Measurements from ENCODE around the gene ACAP3.
"Not testable (repeated sequence)": the region's sequence is repeated elsewhere in the genome, so short reads cannot be mapped to it uniquely, and the experiment has no call there.

ACAP3 gene

DNA sequence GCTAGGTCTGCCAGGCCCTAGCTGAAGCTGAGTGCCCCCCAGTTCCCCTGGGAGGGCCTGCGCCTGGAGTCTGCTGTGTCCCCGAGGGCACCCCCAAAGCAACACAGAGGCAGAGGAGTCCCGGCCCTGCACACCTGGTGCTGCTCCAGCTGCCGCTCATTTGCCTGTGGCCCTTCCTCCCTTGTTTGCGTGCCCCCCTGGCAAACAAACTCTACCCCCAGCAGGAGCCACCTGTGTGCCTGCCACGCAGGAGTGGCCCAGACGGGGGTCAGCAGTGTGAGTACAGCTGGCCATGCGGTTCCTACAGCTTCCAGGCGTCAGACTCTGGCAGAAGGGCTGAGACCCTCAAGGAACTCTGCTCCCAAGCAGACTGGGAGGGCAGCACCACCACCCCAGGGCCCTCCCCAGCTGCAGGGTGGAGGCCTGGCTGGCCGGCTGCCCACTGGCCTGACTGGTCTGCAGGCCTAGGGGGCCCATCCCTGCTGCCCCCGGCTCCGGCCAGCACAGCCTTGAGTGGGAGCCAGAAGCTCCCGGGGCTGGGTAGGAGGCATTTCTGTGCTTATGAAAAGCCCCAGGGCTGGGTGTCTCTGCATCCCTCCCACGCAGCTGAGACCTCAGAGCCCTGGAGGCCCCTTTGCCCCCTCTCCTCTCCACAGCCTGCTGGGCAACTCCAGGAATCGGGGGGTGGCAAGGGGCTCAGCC is 22.8 kb upstream of the ACAP3 start:
- DNase-seq (ENCODE audit: low read depth) = no peak

DNA sequence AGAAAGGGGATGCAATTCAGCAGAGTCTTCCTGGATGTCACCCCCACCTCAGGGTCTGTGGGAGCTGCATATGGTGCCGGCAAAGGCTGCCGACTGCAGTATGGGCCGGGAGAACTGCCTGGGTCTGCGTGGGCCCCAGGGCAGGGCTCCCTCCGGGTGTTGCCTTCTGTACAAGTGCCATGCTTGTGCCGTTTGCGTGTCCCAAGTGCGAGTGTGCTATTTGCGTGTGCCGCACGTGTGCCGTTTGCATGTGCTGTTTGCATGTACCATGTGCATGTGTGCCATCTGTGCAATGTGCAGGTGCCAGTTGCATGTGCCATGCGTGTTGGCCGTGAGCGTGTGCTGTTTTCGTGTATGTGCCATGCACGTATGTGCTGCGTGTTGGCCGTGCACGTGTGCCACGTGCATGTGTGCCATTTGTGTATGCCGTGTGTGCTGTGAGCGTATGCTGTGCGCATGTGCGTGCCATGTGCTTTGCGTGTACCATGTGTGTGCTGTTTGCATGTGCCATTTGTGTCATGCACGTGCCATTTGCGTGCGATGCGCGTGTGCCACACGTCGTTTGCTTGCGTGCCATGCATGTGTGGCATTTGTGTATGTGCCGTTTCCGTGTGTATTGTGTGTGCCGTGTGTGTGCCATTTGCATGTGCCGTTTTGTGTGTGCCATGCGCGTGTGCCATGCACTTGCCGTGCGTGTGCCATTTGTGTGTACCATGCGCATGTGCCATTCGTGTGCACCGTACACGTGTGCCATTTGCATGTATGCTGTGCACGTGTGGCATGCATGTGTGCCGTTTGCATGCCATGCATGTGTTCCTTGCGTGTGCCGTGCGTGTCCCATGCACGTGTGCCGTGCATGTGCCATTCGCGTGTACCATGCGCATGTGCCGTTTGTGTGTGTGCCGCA is 21.8 kb upstream of the ACAP3 start:
- no peak for DNase-seq (ENCODE audit: low read depth)

DNA sequence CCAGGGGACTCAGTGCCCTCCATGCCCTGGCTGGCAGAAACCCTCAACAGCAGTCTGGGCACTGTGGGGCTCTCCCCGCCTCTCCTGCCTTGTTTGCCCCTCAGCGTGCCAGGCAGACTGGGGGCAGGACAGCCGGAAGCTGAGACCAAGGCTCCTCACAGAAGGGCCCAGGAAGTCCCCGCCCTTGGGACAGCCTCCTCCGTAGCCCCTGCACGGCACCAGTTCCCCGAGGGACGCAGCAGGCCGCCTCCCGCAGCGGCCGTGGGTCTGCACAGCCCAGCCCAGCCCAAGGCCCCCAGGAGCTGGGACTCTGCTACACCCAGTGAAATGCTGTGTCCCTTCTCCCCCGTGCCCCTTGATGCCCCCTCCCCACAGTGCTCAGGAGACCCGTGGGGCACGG is 20.5 kb upstream of the ACAP3 start:
- no peak for DNase-seq (ENCODE audit: low read depth)

DNA sequence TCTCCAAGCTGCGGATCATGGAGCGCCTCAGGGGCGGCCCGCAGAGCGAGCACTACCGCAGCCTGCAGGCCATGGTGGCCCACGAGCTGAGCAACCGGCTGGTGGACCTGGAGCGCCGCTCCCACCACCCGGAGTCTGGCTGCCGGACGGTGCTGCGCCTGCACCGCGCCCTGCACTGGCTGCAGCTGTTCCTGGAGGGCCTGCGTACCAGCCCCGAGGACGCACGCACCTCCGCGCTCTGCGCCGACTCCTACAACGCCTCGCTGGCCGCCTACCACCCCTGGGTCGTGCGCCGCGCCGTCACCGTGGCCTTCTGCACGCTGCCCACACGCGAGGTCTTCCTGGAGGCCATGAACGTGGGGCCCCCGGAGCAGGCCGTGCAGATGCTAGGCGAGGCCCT is 19.6 kb upstream of the ACAP3 start:
- no peak for DNase-seq (ENCODE audit: low read depth)

DNA sequence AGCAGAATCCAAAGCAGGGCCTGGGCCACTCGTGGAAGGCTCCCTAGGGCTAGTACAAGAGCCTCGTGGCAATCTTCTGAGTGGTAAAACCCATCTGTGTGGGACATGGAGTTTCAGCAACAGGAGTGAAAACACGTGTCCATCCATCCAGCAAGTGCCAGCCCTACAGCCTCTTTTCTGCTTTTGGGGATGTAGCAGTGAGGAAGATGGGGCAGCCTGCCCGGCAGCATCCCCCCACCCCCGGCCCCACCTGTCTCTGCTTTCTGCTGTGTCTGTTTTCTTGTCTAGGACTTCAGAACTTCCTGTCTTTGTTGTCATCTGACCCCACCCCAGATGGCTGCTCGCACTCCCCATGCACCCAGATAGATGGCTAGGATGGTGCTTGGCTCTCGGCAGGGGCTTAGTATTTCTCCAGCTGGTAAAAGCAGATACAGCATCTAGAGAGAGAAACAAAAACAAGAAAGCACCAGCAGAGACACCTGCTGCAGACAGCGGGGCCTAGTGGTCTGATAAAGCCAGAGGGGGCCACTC is 18.4 kb upstream of the ACAP3 start:
- no peak for DNase-seq (ENCODE audit: low read depth)

DNA sequence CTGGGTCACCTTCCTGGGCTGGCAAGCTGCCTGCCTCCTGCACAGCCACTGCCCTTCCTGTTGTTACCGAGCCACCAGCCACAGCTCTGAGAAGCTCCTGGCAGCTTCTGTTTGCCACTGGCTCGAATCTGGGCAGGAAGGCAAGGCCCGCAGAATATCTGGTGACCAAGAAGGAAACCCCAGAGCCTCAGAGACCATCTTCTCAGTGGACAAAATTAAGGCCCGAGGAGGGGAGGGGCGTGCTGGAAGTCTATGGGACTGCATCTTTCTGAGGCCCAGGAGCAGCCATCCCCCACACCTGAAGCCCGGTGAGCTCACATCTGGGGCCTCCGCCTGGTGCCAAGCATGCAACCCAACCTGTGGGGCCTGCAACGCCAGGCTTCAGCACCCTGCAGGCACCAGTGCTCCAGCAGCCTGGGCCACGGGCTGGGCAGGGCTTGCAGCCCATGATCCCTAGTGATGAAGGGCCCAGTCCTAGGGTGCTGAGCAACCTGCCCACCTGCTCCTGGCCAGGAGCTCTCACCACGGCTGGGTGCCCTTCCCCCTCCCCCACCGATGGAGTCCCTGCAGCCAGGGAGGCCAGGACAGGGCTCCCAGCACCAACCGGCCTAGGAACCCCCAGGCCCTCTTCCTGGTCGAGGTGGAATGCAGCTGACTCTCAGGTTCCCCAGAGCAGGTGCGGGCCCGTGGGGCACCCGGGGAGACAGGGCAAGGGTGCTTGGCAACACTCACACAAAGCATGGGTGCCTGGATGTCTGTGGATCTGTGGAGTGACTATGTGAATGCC is 17.8 kb upstream of the ACAP3 start:
- DNase-seq (ENCODE audit: low read depth) = no peak

DNA sequence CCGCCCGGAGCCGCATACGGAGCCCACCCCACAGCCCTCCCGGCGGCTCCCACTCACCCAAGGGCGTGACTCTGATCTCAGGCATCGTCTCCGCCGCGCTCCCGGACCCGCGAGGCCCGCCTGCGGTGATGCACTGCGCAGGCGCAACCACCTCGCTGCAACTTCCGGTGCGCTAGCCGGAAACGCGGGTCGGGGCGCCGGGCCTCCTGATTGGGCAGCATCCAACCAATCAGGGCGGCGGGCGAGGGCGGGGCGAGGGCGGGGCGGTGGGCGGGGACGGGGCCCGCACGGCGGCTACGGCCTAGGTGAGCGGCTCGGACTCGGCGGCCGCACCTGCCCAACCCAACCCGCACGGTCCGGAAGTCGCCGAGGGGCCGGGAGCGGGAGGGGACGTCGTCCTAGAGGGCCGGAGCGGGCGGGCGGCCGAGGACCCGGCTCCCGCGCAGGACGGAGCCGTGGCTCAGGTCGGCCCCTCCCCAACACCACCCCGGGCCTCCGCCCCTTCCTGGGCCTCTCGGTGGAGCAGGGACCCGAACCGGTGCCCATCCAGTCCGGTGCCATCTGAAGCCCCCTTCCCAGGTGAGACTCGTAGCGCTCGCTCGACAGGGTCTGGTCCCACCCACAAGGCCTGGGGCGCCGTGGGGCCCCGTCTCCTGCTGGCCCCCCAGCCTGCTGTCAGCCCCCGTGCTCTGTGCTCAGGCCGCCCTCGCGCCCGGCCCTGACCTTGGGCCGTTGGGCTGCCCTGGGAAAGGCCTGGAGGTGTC is 17.0 kb upstream of the ACAP3 start, which contains the start of the genes CPTP and INTS11:
TSS of gene CPTP (plus strand) at position 279 of the 764 bp plus-strand sequence. CDS start 2,109 bp downstream, outside the sequence.
TSS of gene INTS11 (minus strand) at position 137 of the 764 bp plus-strand sequence. CDS start at position 85, 52 bp downstream.
- peak; percentile 60 for DNase-seq (ENCODE audit: low read depth)

DNA sequence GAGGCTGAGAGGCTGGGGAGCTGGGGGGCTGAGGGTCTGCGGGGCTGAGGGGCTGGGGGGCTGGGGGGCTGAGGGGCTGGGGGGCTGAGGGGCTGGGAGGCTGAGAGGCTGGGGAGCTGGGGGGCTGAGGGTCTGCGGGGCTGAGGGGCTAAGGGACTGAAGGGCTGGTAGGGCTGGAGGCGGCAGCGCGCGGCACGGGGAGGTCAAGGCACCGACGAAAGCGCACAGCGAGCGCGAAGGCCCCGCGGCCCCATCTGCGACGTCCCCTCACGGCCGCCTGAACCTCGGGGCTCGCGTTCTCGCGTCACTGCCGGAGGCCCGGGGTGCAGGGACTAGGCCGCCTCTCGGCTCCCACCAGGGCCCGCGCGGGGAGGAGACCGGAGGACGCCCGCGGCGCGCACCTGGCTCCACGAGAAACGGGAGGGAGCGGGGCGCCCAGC is 16.4 kb upstream of the ACAP3 start:
- no peak for DNase-seq (ENCODE audit: low read depth)

DNA sequence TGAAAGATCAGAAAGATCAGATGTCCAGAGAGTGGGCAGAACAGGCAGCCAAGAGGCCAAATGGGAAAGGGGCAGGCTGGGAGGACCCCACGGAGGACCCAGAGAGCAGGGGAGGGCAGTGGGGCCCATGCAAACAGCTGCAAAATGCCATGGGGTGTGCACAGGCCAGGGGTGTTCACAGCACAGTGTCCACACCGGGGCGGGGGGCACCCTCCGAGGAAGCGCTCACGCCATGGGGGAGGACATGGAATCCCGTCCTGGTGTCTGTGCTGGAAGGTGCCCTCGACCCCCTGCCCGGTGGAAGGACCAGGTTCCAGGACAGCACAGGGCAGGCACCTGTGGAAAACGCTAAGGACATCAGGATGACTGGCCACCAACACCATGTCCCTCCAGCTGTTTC is 15.2 kb upstream of the ACAP3 start:
- DNase-seq (ENCODE audit: low read depth) = no peak

DNA sequence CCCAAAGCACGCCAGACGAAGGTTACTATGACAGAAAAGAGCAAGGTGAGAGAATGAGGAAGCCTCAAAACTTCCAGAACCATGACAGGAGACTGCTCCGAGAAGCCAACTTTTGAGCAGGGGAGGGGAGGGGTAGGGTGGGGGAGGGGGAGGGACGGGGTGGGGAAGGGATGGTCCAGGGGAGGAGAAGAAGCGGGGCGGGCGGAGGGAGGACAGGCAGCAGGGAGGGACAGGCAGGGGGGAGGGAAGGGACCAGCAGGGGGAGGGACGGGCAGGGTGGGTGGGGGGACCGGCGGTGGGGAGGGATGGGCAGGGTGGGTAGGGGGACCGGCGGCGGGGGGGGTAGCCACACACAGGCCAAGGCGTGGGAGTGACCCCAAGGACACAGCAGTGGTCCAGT is 14.7 kb upstream of the ACAP3 start:
- no peak for DNase-seq (ENCODE audit: low read depth)

DNA sequence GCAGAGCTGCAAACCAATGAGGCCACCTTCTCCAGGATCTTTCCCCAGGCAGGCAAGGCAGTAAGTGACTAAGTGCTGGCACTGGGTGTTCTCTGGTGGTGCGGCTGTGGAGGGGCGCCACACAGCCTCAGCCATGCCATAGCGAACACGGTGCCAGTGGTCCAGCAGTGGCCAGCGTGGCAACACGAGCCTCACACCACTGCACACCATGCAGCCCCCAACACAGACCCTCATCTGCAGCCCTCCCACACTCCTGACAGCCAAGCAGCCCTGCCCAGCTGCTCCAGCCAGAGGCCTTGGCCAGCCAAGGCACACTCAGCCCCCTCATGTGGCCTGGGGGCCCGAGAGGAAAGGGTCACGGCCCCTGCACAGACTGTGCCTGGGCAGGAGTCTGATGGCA is 13.7 kb upstream of the ACAP3 start:
- DNase-seq (ENCODE audit: low read depth) = no peak

DNA sequence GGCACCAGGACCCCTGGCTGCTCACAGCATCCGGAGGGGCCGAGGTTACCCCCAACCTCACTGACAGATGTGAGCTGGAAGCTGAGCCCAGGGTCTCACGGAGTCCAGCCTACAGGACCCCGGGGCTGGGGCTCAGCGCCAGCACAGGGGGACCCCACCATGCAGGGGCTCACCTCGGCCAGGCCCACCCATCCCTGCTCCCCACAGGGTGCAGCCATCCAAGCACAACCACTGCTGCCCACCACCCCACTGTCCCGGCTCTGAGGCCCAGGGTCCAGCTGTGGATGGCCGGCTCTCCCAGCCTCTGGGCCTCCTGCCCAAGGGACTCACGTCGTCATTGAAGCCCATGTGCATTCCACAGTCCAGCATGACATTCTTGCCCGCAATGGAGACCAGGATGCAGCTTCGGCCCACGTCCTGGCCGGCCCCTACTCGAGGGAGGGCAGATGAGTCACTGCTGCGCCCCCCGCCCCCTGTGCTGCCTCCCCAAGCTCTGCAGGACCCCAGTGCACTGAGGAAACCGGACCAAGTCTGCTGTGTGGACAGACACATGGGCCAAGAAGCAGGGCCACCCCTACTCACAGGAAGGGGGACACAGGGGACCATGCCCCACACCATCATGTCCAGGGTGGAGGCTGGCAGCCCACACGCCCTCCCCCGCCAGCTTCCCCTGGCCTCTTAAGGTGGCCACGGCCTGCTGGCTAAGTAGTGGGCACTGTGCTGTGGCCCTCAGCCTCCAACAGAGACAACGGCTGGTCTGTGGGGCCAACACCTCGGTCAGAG is 13.1 kb upstream of the ACAP3 start:
- no peak for DNase-seq (ENCODE audit: low read depth)

DNA sequence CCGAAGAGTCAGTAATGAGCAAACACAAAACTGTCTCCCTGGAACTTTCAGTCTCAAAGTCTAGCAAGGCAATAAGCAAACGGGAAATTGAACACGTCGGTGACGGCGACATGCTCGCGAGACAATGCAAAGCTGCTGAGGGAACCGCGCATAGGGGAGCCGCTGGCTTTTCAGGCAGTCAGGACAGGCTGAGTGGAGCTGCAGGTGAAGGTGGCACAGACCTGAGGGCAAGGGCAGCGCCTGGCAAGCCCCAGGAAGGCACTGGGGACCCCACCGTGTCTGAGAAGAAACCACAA is 11.9 kb upstream of the ACAP3 start:
- DNase-seq (ENCODE audit: low read depth) = no peak

DNA sequence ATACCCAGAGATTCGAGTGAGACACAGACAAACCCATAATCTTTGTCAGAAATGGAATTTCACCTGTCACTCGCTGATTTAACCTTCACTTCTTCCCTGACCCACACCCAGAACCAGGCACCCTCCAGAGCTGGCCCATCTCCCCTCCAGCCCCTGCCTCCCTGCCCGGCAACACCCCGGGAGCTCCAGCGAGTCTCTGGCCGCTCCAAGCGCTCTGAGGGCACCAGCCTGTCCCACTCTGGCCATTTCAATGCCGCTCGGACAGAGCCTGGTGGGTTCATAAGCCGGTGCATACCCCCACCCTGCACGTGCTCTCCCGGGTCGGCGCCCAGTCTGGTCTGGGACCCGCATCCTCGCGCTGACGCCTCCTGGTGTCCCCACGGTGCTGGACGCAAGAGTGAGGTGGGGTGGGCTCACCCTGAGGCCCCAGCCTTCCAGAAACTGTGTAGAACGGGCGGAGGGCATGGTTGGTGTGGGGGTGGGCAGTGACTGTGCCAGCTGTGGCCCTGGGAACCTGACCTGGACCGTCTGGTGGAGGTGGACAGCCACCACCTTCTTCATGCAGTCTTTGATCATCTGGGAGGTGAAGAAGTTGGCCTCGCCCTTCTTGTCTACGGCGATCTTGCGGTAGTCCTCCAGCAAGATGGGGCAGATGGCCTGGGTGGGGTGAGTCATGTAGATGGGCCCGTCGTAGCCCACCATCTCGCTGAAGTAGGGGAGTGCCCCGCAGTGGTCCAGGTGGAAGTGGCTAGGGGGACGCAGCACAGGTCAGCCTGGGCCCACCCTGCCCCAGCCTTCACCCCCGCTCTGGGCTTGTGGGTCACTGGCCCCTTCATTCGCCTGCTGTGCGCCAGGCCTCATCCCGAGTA is 11.3 kb upstream of the ACAP3 start:
- no peak for DNase-seq (ENCODE audit: low read depth)

DNA sequence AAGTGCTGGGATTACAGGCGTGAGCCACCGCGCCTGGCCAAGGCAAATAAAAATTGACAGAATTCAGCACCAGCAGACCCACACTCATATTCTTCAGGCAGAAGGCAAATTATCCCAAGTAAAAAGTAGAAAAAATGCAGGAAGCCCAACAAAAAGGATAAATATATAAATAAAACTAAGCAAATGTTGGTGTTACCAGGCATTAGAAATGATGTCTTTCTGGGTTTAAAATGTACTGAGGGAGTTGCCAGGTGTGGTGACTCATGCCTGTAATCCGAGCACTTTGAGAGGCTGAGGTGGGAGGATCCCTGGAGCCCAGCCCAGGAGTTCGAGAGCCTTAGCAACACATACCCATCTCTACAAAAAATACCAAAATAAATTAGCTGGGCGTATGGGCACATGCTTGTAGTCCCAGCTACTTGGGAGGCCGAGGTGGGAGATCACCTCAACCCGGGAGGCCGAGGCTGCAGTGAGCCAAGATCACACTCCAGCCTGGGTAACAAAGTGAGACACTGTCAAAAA is 10.5 kb upstream of the ACAP3 start:
- peak; percentile 81 for DNase-seq (ENCODE audit: low read depth)

DNA sequence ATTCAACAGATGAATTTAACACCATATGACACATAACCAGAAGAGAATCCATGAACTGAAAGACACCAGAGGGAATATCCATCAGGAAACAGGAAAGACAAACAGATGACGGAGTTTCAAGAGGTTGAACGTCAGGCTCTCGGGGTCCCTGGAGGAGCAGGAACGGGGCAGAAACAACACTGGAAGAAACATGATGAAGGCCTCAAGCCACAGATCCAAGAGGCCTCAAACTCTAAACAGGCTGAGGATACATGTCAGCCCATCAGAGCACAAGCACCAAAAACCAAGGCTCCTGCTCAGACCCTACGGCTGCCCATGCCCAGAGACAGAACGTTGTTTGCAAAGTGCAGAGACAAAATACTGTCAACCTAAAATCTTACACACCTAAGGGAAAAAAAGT is 9.7 kb upstream of the ACAP3 start:
- DNase-seq (ENCODE audit: low read depth) = no peak

DNA sequence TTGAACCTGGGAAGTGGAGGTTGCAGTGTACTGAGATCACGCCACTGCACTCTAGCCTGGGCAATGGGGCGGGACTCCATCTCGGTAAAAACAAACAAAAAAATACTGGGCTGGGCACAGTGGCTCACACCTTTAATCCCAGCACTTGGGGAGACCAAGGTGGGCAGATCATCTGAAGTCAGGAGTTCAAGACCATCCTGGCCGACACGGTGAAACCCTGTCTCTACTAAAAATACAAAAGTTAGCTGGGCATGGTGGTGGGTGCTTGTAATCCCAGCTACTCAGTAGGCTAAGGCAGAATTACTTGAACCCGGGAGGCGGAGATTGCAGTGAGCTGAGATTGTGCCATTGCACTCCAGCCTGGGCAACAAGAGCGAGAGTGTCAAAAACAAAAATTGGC is 8.5 kb upstream of the ACAP3 start:
- DNase-seq (ENCODE audit: low read depth) = not testable (repeated sequence)

DNA sequence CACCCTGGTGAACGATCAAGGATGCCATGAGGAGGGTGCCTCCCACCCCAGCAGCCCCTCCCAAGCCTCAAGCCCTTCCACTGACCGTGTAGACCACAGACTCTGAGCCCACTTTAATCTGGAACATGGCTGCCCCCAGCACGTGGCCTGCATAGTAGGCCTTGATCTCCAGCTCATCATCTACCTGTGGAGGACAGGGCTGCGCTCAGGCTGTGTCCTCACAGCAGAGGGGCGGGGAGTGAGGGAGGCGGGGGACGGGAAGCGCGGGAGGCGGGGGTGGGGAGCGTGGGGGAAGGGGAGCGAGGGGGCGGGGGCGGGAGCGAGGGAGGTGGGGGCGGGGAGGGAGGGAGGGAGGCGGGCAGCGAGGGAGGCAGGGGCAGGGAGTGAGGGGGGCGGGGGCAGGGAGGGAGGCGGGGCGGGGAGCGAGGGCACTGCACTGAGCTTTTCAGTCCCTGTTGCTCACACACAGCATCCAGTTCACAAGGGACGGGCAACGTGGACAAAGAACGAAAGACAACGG is 7.8 kb upstream of the ACAP3 start:
- DNase-seq (ENCODE audit: low read depth) = no peak

DNA sequence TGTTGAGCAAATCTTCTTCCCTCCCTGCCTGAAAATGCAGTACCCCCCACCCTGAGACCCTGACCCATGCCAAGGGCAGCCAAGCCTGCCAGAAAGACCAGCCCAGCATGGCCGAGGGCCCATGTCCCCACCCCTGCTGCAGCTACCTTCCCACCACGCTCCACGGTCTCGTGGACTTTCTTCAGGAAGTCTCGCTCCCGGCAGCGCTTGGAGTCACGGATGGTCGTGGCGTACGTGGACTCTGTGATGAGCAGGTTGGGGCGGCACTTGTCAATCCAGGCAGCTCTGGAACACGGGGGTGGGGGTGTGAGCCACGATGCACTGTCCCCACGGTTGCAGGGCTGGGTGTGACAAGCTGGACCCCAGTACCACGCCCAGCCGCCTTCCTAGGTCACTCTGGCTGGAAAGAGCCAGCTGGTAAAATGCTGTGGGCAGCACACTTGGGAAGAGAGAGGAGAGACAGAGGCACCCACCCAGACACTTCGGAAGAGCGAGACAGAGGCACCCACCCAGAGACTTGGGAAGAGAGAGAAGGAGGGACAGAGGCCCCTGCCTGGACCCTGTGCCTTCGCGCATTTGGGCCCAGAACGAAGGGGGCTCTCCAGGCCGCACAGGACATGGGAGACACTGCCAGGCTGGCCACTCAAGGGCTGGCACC is 7.1 kb upstream of the ACAP3 start:
- no peak for DNase-seq (ENCODE audit: low read depth)
